ENCODE results near the gene CD300A. TPM values are rescaled to one million over a fixed set of nuclear protein-coding genes. Genes with fewer than 3 reads are reported as not detected.
A peak's percentile ranks its signal among the peaks of the same experiment; 100 is the strongest.

The CD300A gene
- total and polyA plus RNA-seq, 8 donors: 1.6 to 35.5 (median 2.6) TPM

DNA sequence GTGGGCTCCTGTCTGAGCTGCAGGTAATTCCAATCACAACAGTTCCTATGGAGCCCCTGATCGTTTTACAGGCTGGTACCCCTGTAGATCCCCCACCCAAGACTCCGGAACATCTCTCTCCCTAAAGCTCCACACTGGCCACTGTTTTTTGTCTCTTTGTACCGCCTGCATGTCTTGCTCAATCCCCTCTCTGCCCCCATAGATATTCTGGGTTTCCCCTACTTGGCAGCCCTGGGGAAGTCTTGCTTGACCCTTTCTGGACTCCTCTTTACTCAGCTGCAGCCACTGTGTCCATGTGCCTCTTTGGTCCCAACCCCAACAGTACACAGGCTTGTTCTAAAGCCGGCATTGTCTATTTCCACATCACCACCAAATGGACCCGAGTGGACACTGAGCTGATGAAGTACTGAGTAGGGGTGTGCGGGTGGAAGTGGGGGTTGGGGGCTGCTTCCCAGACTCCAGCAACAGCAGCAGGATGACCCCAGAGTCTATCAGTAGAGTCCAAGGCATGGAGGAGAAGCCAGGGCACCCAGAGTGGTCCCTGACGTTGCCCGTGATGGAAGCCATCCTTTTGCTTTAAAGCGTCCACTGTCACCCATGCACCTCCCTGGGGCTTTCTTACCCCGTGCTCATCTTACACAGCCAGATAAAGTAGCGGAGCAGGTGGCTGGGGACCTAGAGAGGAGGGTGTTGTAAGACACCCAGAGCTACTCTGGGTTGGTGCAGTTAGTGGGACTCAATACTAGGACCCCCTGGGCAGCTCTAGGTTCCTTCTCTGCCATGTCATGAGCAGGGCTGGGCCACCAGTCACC lies 58.4 kb downstream of the CD300A start:
- Histone ChIP-seq H3K27ac (peak overlapping the region in 1 of 2 donors; percentile 41), H3K36me3 (no peaks in the 10 kb centered on the region), H3K27me3 (peaks cover 0 to 3% of the 10 kb centered on the region in 2 donors), H3K9me3 (peaks cover 0 to 6% of the 10 kb centered on the region in 2 donors), H3K4me3 (no peak overlapping the region), H3K4me1 (peaks cover 0 to 84% of the 10 kb centered on the region in 2 donors)
- ATAC-seq (no peak), DNase-seq (peak in 1 of 4 donors; percentile 29)
- intact Hi-C loops (cut with DNase I): no loop called here
- TF ChIP-seq, protein P1, sequence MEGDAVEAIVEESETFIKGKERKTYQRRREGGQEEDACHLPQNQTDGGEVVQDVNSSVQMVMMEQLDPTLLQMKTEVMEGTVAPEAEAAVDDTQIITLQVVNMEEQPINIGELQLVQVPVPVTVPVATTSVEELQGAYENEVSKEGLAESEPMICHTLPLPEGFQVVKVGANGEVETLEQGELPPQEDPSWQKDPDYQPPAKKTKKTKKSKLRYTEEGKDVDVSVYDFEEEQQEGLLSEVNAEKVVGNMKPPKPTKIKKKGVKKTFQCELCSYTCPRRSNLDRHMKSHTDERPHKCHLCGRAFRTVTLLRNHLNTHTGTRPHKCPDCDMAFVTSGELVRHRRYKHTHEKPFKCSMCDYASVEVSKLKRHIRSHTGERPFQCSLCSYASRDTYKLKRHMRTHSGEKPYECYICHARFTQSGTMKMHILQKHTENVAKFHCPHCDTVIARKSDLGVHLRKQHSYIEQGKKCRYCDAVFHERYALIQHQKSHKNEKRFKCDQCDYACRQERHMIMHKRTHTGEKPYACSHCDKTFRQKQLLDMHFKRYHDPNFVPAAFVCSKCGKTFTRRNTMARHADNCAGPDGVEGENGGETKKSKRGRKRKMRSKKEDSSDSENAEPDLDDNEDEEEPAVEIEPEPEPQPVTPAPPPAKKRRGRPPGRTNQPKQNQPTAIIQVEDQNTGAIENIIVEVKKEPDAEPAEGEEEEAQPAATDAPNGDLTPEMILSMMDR (IDR thresholded peaks at IDR 0.05): no peak

DNA sequence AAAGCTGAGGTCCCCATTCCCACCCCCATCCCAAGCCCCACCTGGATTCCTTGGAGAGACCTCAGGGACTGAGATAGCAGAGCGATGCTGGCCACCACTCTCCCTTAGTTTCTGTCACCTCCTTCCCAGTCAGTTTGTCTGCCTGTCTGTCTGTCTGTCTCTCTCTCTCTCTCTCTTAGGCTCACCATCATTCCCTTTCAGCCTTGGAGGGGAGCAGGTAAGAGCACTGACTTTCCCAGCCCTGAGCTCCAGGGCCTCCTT lies 59.0 kb downstream of the CD300A start:
- Histone ChIP-seq H3K27ac (no peak overlapping the region), H3K4me3 (no peak overlapping the region), H3K4me1 (peaks cover 0 to 84% of the 10 kb centered on the region in 2 donors), H3K36me3 (no peaks in the 10 kb centered on the region), H3K27me3 (peaks cover 0 to 3% of the 10 kb centered on the region in 2 donors), H3K9me3 (peaks cover 0 to 6% of the 10 kb centered on the region in 2 donors)
- ATAC-seq (no peak), DNase-seq (no peak)
- intact Hi-C loops (cut with DNase I): no loop called here
- TF ChIP-seq, protein P1 (IDR thresholded peaks at IDR 0.05): no peak

DNA sequence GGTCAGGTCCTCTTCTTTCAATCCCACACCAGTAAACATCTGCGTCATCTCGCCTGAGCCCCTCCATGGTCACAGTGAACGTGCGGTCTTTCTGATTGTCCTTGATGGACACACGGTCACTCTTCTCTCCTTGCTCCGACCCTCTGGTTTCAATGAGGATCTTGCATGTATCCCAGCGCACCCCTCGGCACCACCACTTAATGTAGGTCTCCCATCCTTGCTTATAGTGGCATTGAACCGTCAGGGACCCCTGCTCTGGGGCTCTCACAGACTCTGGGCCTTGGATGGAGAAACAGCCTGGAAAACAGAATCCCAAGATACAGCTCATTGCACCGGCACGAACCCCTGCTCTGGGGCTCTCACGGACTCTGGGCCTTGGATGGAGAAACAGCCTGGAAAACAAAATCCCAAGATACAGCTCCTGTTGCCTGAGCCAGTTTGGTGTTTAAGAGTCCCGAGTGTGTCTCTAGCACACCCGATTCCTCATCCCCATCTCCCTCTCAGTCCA lies 59.4 kb downstream of the CD300A start:
- Histone ChIP-seq H3K4me1 (peaks cover 0 to 84% of the 10 kb centered on the region in 2 donors), H3K27ac (no peak overlapping the region), H3K36me3 (no peaks in the 10 kb centered on the region), H3K4me3 (no peak overlapping the region), H3K9me3 (peaks cover 0 to 6% of the 10 kb centered on the region in 2 donors), H3K27me3 (peaks cover 0 to 3% of the 10 kb centered on the region in 2 donors)
- intact Hi-C loops (cut with DNase I): no loop called here
- TF ChIP-seq, protein P1 (IDR thresholded peaks at IDR 0.05): no peak
- DNase-seq: no peak
- no peak for ATAC-seq

DNA sequence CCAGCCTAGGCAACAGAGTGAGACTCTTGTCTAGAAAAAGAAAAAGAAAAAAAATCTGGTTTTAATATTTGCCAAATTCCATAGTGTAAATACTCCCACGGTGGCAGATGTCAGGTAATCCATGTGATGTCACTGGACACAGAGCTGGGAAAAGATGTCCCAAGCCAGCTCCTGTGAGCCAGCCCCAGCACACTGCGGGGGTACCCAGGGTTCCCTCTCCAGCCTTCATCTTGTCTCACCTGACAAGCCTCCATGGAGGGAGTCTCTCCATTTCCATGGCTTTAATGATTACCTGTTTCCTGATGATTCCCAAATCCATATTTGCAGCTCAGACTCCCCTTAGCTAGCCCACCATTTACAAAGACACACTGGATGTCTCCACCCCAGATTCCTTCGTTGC lies 60.2 kb downstream of the CD300A start:
- ATAC-seq: no peak
- Histone ChIP-seq H3K4me3 (no peak overlapping the region), H3K27me3 (peaks cover 0 to 5% of the 10 kb centered on the region in 2 donors), H3K36me3 (no peaks in the 10 kb centered on the region), H3K9me3 (peaks cover 0 to 6% of the 10 kb centered on the region in 2 donors), H3K27ac (peak overlapping the region in 1 of 2 donors; percentile 73), H3K4me1 (peaks cover 0 to 84% of the 10 kb centered on the region in 2 donors)
- intact Hi-C loops (cut with DNase I): no loop called here
- TF ChIP-seq, protein P1 (IDR thresholded peaks at IDR 0.05): no peak
- DNase-seq: no peak

DNA sequence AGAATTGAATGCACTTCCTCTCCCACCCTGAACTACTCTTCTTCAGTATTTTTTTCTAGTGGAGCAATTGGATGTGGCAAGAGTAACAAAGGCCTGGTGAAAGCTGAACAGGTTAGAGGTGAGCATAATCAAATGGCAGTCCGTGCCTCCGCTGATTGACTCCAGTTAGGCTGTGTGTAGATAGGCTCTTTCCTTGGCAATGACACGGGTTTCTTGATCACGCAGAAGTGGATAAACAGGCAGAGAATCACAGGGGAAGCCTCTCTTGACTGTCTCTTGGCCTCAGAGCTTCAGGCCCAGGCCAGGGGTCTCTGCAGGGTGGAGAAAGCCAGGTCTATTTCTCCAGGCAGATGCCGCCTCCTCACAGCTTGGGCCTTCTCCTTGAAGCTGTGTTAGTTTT lies 60.6 kb downstream of the CD300A start:
- TF ChIP-seq, protein P1 (IDR thresholded peaks at IDR 0.05): no peak
- no peaks in the 10 kb centered on the region for H3K36me3 ChIP-seq
- DNase-seq (no peak), ATAC-seq (no peak)
- H3K4me3 ChIP-seq: no peak overlapping the region
- peak overlapping the region in 1 of 2 donors; percentile 73 for H3K27ac ChIP-seq
- H3K27me3 ChIP-seq: peaks cover 0 to 9% of the 10 kb centered on the region in 2 donors
- H3K4me1 ChIP-seq: peaks cover 0 to 84% of the 10 kb centered on the region in 2 donors
- H3K9me3 ChIP-seq: peaks cover 0 to 6% of the 10 kb centered on the region in 2 donors
- intact Hi-C loops (cut with DNase I): no loop called here

Measured in left lung (tissue), 10 donors.